ENCODE results near the gene GRAMD1A. TPM values are rescaled to one million over a fixed set of nuclear protein-coding genes. Genes with fewer than 3 reads are reported as not detected.

The GRAMD1A gene
- total and polyA plus RNA-seq, 8 donors = 92.7 to 137 (median 116) TPM

DNA sequence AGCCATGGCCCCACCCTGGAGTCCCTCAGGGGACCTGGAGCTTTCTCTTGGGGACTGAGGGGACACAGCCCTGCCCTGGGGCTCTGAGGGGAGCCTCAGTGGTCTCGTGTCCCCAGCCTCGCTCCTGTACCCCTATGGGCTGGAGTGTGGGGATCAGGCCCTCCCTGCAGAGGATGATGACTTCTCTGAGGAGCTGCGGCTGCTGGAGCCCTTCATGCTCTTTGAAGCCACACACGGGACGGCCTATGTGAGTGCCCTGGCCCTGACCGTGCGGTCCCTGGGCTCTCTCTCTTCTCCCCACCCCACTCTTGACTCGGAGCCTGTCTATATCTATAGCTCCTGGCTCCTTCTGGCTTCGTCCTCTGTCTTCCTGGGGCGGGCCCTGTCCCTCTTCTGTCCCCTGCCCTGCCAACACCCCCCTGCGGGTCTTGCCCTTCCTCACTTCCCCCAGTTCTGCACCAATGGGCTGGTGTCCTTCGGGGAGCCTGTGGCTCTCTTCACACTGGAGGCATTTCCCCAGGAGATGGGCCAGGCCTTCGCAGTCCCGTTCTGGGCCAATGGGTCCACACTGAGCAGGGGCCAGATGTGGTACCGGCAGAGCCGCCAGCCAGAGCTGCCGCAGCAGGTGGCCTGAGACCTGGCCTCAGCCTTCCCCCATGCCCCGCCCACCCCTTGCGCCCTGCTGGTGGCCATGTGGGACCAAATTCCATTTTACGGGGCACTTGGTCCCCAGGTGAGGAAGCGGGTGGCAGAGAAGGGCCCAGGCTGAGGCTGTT lies 74.5 kb downstream of the GRAMD1A start:
- H3K4me1 ChIP-seq = no peaks in the 10 kb centered on the region
- peaks cover 0 to 9% of the 10 kb centered on the region in 2 donors for H3K9me3 ChIP-seq
- intact Hi-C loops (cut with DNase I) = no loop called here
- H3K36me3 ChIP-seq = no peaks in the 10 kb centered on the region
- ATAC-seq (no peak), DNase-seq (no peak)
- no peak overlapping the region for H3K27ac ChIP-seq
- H3K4me3 ChIP-seq = no peak overlapping the region
- H3K27me3 ChIP-seq = no peaks in the 10 kb centered on the region
- TF ChIP-seq, protein P1, sequence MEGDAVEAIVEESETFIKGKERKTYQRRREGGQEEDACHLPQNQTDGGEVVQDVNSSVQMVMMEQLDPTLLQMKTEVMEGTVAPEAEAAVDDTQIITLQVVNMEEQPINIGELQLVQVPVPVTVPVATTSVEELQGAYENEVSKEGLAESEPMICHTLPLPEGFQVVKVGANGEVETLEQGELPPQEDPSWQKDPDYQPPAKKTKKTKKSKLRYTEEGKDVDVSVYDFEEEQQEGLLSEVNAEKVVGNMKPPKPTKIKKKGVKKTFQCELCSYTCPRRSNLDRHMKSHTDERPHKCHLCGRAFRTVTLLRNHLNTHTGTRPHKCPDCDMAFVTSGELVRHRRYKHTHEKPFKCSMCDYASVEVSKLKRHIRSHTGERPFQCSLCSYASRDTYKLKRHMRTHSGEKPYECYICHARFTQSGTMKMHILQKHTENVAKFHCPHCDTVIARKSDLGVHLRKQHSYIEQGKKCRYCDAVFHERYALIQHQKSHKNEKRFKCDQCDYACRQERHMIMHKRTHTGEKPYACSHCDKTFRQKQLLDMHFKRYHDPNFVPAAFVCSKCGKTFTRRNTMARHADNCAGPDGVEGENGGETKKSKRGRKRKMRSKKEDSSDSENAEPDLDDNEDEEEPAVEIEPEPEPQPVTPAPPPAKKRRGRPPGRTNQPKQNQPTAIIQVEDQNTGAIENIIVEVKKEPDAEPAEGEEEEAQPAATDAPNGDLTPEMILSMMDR (IDR thresholded peaks at IDR 0.05) = no peak

GRCh38 chr19:35075202-35076025 lies 75.3 kb downstream of the GRAMD1A start:
- Histone ChIP-seq H3K36me3 (no peaks in the 10 kb centered on the region), H3K9me3 (peaks cover 0 to 4% of the 10 kb centered on the region in 2 donors), H3K27ac (no peak overlapping the region), H3K4me3 (no peak overlapping the region), H3K4me1 (no peaks in the 10 kb centered on the region), H3K27me3 (no peaks in the 10 kb centered on the region)
- ATAC-seq = no peak
- intact Hi-C loops (cut with DNase I) = no loop called here
- TF ChIP-seq, protein P1 (IDR thresholded peaks at IDR 0.05) = no peak
- DNase-seq = peak in 1 of 4 donors; percentile 69

- Histone ChIP-seq H3K36me3 (no peaks in the 10 kb centered on the region), H3K4me3 (no peak overlapping the region), H3K4me1 (no peaks in the 10 kb centered on the region), H3K27ac (no peak overlapping the region), H3K9me3 (no peaks in the 10 kb centered on the region), H3K27me3 (no peaks in the 10 kb centered on the region)
- intact Hi-C loops (cut with DNase I) = no loop called here
- ATAC-seq = no peak
- TF ChIP-seq, protein P1 (IDR thresholded peaks at IDR 0.05) = no peak
- DNase-seq = no peak
These were observed 75.9 kb downstream of the GRAMD1A start for GRCh38 chr19:35076026-35076370.

Other genes starting within 250 kb of the GRAMD1A start
- gene ZNF599, start 227.1 kb upstream of the GRAMD1A start, total RNA-seq = 1 to 10 TPM; 6.4 to 6.6 TPM
- gene ZNF599, start 227.1 kb upstream of the GRAMD1A start, polyA plus RNA-seq (ENCODE audit: insufficient read length in 6 of 6) = 10 to 100 TPM; 12.7 to 15.5 (median 14.6) TPM
- 1 to 10 TPM; 3.5 to 4.3 TPM for gene ZNF30, start 73.4 kb upstream of the GRAMD1A start, total RNA-seq
- gene ZNF30, start 73.4 kb upstream of the GRAMD1A start, polyA plus RNA-seq (ENCODE audit: insufficient read length in 6 of 6) = 10 to 100 TPM in 1 of 6 donors, 1 to 10 TPM in 5; 6.4 to 10.4 (median 8.4) TPM
- 1 to 10 TPM; 8.5 to 9.9 TPM for gene ZNF792, start 36.1 kb upstream of the GRAMD1A start, total RNA-seq
- 10 to 100 TPM in 2 of 6 donors, 1 to 10 TPM in 4; 8.0 to 10.8 (median 9.7) TPM for gene ZNF792, start 36.1 kb upstream of the GRAMD1A start, polyA plus RNA-seq (ENCODE audit: insufficient read length in 6 of 6)
- gene SCN1B, start 30.1 kb downstream of the GRAMD1A start, total RNA-seq = 1 to 10 TPM; 7.7 to 9.7 TPM
- gene SCN1B, start 30.1 kb downstream of the GRAMD1A start, polyA plus RNA-seq (ENCODE audit: insufficient read length in 6 of 6) = 1 to 10 TPM in 3 of 6 donors, under 1 TPM in 3; 0.82 to 1.6 (median 1.0) TPM
- 10 to 100 TPM; 16.8 to 40.3 TPM for gene HPN, start 41.4 kb downstream of the GRAMD1A start, total RNA-seq
- 10 to 100 TPM; 25.6 to 44.7 (median 32.2) TPM for gene HPN, start 41.4 kb downstream of the GRAMD1A start, polyA plus RNA-seq (ENCODE audit: insufficient read length in 6 of 6)
- 100 to 1,000 TPM in 1 of 2 donors, 10 to 100 TPM in 1; 88.4 to 207 TPM for gene FXYD3, start 115.5 kb downstream of the GRAMD1A start, total RNA-seq
- 10 to 100 TPM; 17.5 to 50.2 (median 21.1) TPM for gene FXYD3, start 115.5 kb downstream of the GRAMD1A start, polyA plus RNA-seq (ENCODE audit: insufficient read length in 6 of 6)
- 1 to 10 TPM; 1.8 to 2.5 TPM for gene LGI4, start 134.7 kb downstream of the GRAMD1A start, total RNA-seq
- gene LGI4, start 134.7 kb downstream of the GRAMD1A start, polyA plus RNA-seq (ENCODE audit: insufficient read length in 6 of 6) = 1 to 10 TPM; 2.0 to 3.4 (median 2.7) TPM
- 10 to 100 TPM; 20.1 to 24.0 TPM for gene FXYD1, start 138.5 kb downstream of the GRAMD1A start, total RNA-seq
- gene FXYD1, start 138.5 kb downstream of the GRAMD1A start, polyA plus RNA-seq (ENCODE audit: insufficient read length in 6 of 6) = 10 to 100 TPM; 50.5 to 67.0 (median 53.6) TPM
- gene FXYD7, start 142.9 kb downstream of the GRAMD1A start, total RNA-seq = not detected
- gene FXYD7, start 142.9 kb downstream of the GRAMD1A start, polyA plus RNA-seq (ENCODE audit: insufficient read length in 6 of 6) = 1 to 10 TPM in 2 of 6 donors, under 1 TPM in 4; 0.55 to 1.3 (median 0.74) TPM
- gene FXYD5, start 154.4 kb downstream of the GRAMD1A start, total RNA-seq = 100 to 1,000 TPM; 111 to 123 TPM
- 10 to 100 TPM; 29.0 to 33.0 (median 31.3) TPM for gene FXYD5, start 154.4 kb downstream of the GRAMD1A start, polyA plus RNA-seq (ENCODE audit: insufficient read length in 6 of 6)
- gene FAM187B, start 228.4 kb downstream of the GRAMD1A start, total RNA-seq = under 1 TPM in 1 of 2 donors, not detected in 1; 0.20 TPM
- not detected for gene FAM187B, start 228.4 kb downstream of the GRAMD1A start, polyA plus RNA-seq (ENCODE audit: insufficient read length in 6 of 6)
- gene LSR, start 248.7 kb downstream of the GRAMD1A start, total RNA-seq = 100 to 1,000 TPM in 1 of 2 donors, 10 to 100 TPM in 1; 65.4 to 130 TPM
- gene LSR, start 248.7 kb downstream of the GRAMD1A start, polyA plus RNA-seq (ENCODE audit: insufficient read length in 6 of 6) = 10 to 100 TPM; 50.6 to 70.1 (median 60.1) TPM